Measurements from ENCODE around the gene TSPYL1. TPM values are rescaled to one million over a fixed set of nuclear protein-coding genes. Genes with fewer than 3 reads are reported as not detected.

The TSPYL1 gene
- total and polyA plus RNA-seq, 9 donors, result 39.2 to 155 (median 99.0) TPM

DNA sequence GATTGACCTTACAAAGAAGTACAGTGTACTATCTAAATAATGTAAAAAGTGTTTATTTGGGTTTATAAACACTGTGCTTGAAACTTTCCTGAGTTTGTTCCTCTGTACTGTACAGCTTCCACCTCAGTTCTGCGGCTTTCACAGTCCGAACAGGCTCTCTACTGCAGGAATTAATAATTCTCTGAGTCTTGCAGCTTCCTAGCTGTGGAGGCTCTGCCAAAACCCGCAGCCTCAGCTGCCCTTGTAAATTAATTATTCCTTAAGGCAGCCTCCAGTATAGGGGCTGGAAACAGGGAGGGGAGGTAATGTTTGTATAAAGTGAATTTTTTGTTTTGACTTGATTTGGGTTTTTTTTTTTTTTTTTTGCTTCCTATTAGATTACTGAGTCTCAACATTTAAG lies 45.0 kb downstream of the TSPYL1 start:
- Histone ChIP-seq H3K36me3 (no peaks in the 10 kb centered on the region), H3K4me1 (ENCODE audit: insufficient read depth) (no peaks in the 10 kb centered on the region), H3K9me3 (no peaks in the 10 kb centered on the region), H3K4me3 (no peak overlapping the region), H3K27ac (no peak overlapping the region), H3K27me3 (no peaks in the 10 kb centered on the region)
- 30 to 49% (median 39%) methylated on average over 3 of the region's 3 CpGs for WGBS, 3 donors
- no peak for TF ChIP-seq EP300 (IDR thresholded peaks at IDR 0.05)
- TF ChIP-seq, protein P1, sequence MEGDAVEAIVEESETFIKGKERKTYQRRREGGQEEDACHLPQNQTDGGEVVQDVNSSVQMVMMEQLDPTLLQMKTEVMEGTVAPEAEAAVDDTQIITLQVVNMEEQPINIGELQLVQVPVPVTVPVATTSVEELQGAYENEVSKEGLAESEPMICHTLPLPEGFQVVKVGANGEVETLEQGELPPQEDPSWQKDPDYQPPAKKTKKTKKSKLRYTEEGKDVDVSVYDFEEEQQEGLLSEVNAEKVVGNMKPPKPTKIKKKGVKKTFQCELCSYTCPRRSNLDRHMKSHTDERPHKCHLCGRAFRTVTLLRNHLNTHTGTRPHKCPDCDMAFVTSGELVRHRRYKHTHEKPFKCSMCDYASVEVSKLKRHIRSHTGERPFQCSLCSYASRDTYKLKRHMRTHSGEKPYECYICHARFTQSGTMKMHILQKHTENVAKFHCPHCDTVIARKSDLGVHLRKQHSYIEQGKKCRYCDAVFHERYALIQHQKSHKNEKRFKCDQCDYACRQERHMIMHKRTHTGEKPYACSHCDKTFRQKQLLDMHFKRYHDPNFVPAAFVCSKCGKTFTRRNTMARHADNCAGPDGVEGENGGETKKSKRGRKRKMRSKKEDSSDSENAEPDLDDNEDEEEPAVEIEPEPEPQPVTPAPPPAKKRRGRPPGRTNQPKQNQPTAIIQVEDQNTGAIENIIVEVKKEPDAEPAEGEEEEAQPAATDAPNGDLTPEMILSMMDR (IDR thresholded peaks at IDR 0.05), result no peak
- intact Hi-C loops (cut with DNase I), result no loop called here
- no peak for DNase-seq

DNA sequence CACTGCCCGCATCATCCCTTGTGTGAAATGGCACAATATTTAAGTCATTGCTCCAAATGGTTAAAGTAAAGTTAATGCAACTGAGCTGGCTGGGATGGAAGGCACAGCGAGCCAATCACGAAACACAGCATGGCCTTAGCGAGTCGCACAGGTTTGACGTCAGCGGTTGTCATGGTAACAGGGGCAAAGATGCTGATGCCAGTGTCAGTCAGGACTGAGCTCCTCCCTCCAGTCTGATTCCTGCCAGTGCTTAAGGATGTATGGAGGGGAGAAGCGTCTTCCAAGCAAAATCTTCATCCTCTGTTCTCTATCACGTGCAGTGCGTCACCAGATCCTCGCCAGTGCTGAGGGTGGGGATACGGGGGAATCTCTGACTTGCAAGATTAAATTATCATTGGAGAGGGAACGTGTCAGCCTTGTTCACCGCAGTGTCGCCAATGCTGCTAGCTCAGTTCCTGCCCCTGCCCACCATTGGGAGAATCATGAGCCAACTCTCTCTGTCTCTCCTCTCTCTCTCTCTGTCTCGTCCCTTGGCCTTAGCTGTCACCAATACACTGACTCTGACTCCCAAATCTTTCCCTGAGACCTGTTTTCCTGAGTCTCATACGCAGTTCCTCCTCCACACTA lies 50.3 kb downstream of the TSPYL1 start:
- WGBS, 3 donors, result 41 to 56% (median 54%) methylated on average over 17 of the region's 17 CpGs
- no peaks in the 10 kb centered on the region for H3K9me3 ChIP-seq
- H3K4me3 ChIP-seq, result no peak overlapping the region
- DNase-seq, result peak; percentile 85 to 93 (median 87)
- intact Hi-C loops (cut with DNase I), result no loop called here
- no peaks in the 10 kb centered on the region for H3K27me3 ChIP-seq
- no peak overlapping the region for H3K27ac ChIP-seq
- no peaks in the 10 kb centered on the region for H3K4me1 ChIP-seq (ENCODE audit: insufficient read depth)
- H3K36me3 ChIP-seq, result no peaks in the 10 kb centered on the region
- TF ChIP-seq, protein P1 (IDR thresholded peaks at IDR 0.05), result no peak
- TF ChIP-seq POLR2A (IDR thresholded peaks at IDR 0.05), result no peak
- no peak for TF ChIP-seq EP300 (IDR thresholded peaks at IDR 0.05)

Other genes starting within 250 kb of the TSPYL1 start
- 1 to 10 TPM in 4 of 7 donors, under 1 TPM in 3; 0.38 to 3.2 (median 1.1) TPM for gene FRK, start 219.0 kb downstream of the TSPYL1 start, total RNA-seq
- gene FRK, start 219.0 kb downstream of the TSPYL1 start, polyA plus RNA-seq, result 1 to 10 TPM in 1 of 2 donors, under 1 TPM in 1; 0.75 to 3.5 TPM
- gene NT5DC1, start 179.1 kb downstream of the TSPYL1 start, total RNA-seq, result 10 to 100 TPM in 6 of 7 donors, 1 to 10 TPM in 1; 5.1 to 33.9 (median 27.8) TPM
- gene NT5DC1, start 179.1 kb downstream of the TSPYL1 start, polyA plus RNA-seq, result 10 to 100 TPM; 14.4 to 25.5 TPM
- gene COL10A1, start 153.8 kb downstream of the TSPYL1 start, total RNA-seq, result 1 to 10 TPM in 3 of 7 donors, under 1 TPM in 3, not detected in 1; 0.18 to 2.9 (median 0.70) TPM
- gene COL10A1, start 153.8 kb downstream of the TSPYL1 start, polyA plus RNA-seq, result 1 to 10 TPM in 1 of 2 donors, under 1 TPM in 1; 0.19 to 4.4 TPM
- 10 to 100 TPM; 18.1 to 44.4 (median 31.0) TPM for gene TSPYL4, start 25.9 kb downstream of the TSPYL1 start, total RNA-seq
- 10 to 100 TPM; 23.0 to 35.3 TPM for gene TSPYL4, start 25.9 kb downstream of the TSPYL1 start, polyA plus RNA-seq
- gene DSE, start 91.0 kb upstream of the TSPYL1 start, total RNA-seq, result 10 to 100 TPM; 27.9 to 61.6 (median 43.1) TPM
- 10 to 100 TPM; 23.1 to 29.0 TPM for gene DSE, start 91.0 kb upstream of the TSPYL1 start, polyA plus RNA-seq
- gene CALHM6, start 181.4 kb upstream of the TSPYL1 start, total RNA-seq, result 1 to 10 TPM; 1.6 to 8.5 (median 3.0) TPM
- gene CALHM6, start 181.4 kb upstream of the TSPYL1 start, polyA plus RNA-seq, result 10 to 100 TPM in 1 of 2 donors, 1 to 10 TPM in 1; 5.2 to 14.0 TPM
- gene CALHM5, start 231.7 kb upstream of the TSPYL1 start, total RNA-seq, result 1 to 10 TPM in 2 of 7 donors, under 1 TPM in 5; 0.20 to 1.2 (median 0.68) TPM
- 1 to 10 TPM in 1 of 2 donors, under 1 TPM in 1; 0.70 to 3.2 TPM for gene CALHM5, start 231.7 kb upstream of the TSPYL1 start, polyA plus RNA-seq

Data from ovary (tissue), 9 donors.